Gastroesophageal sphincter (tissue), 4 donors: Measurements from ENCODE around the gene ACTR3C. TPM values are rescaled to one million over a fixed set of nuclear protein-coding genes. Genes with fewer than 3 reads are reported as not detected.

Experiments
- ATAC-seq: fragments of 150-250 bp; one replicate; pipeline ENCODE4 v1.9.1; 2016; ENCODE audit warnings: mild to moderate bottlenecking, moderate library complexity
- H3K27ac ChIP-seq, 4 donors: fragments of 200-600 bp; sonication (generic) in 3 of 4; 1 replicate in 3 of 4; 2 replicates in 1 of 4; pipeline ENCODE4 v1.5.1; 2016 to 2019
- H3K27me3 ChIP-seq: fragments of 200-600 bp; sonication (generic); one replicate; pipeline ENCODE4 v1.5.1; 2019
- H3K36me3 ChIP-seq, 2 donors: fragments of 200-600 bp; sonication (generic); one replicate each; pipeline ENCODE4 v1.5.1; 2019; ENCODE audit warnings: control low read depth in 1 of 2
- H3K4me1 ChIP-seq, 3 donors: fragments of 200-600 bp; sonication (generic); 1 replicate in 2 of 3; 2 replicates in 1 of 3; pipeline ENCODE4 v1.5.1; 2016 to 2019; ENCODE audit warnings: control low read depth in 2 of 3
- H3K4me3 ChIP-seq, 2 donors: fragments of 200-600 bp; sonication (generic); one replicate each; pipeline ENCODE4 v1.5.1; 2019; ENCODE audit warnings: mild to moderate bottlenecking in 1 of 2, moderate library complexity in 1 of 2
- H3K9me3 ChIP-seq, 3 donors: fragments of 200-600 bp; sonication (generic); one replicate each; pipeline ENCODE4 v1.5.1; 2017 to 2019; ENCODE audit warnings: control low read depth in 2 of 3
- CTCF ChIP-seq, 4 experiments: fragments of 200-600 bp in 2 of 4; fragments of 450-650 bp in 2 of 4; sonication (generic) in 1 of 4; IDR thresholded peaks; one replicate each; pipeline ENCODE4 v1.5.1; 2017 to 2019; ENCODE audit warnings: antibody characterized with exemption in 4 of 4, mild to moderate bottlenecking in 2 of 4, moderate library complexity in 2 of 4
- EP300 ChIP-seq: sonication (generic); formaldehyde crosslinking; IDR thresholded peaks from one replicate; pipeline ENCODE4 v1.6.1; 2017; ENCODE audit warnings: antibody characterized with exemption, mild to moderate bottlenecking
- POLR2A ChIP-seq, 2 donors: fragments of 450-650 bp; IDR thresholded peaks; one replicate each; pipeline ENCODE4 v1.6.1; 2017; ENCODE audit warnings: antibody characterized with exemption in 2 of 2, mild to moderate bottlenecking in 2 of 2, moderate library complexity in 1 of 2
- POLR2AphosphoS5 ChIP-seq: sonication (generic); formaldehyde crosslinking; IDR thresholded peaks from one replicate; pipeline ENCODE4 v1.6.1; 2017; ENCODE audit warnings: antibody characterized with exemption
- WGBS, 2 donors: methylation state at CpG; one replicate each; pipeline ENCODE4 v1.1.5; 2018; ENCODE audit warnings: low coverage in 1 of 2; 5-methylcytosine and 5-hydroxymethylcytosine counted together
- total RNA-seq, 4 donors: library from RNA; depleted of rRNA; stranded (reverse); fragments of >200 nt; gene quantifications; one replicate each; pipeline ENCODE4 v1.1.0, GENCODE V29; 2016

Gene ACTR3C
- total RNA-seq, 4 donors from 2014 or later, result 6.4 to 10.0 (median 8.1) TPM

- Histone ChIP-seq H3K4me3 (no peak overlapping the region), H3K4me1 (peaks cover 0 to 84% (median 51%) of the 10 kb centered on the region in 3 donors), H3K27me3 (no peaks in the 10 kb centered on the region), H3K36me3 (peaks cover 0 to 22% of the 10 kb centered on the region in 2 donors), H3K27ac (peak overlapping the region in 3 of 4 donors; percentile 82 to 90 (median 86)), H3K9me3 (no peaks in the 10 kb centered on the region)
- no peak for TF ChIP-seq POLR2AphosphoS5
- TF ChIP-seq EP300, result no peak
- TF ChIP-seq POLR2A (IDR thresholded peaks at IDR 0.05), result no peak
- TF ChIP-seq CTCF (IDR thresholded peaks at IDR 0.05), result no peak
- 100% methylated on average over 1 of the region's 18 CpGs; no CpG with 5 or more reads in 1 of the 2 donors for WGBS, 2 donors
- ATAC-seq, result no peak
Measured at GRCh38 chr7:150337179-150337578, 13.8 kb upstream of the ACTR3C start.

- Histone ChIP-seq H3K9me3 (no peaks in the 10 kb centered on the region), H3K4me3 (no peak overlapping the region), H3K36me3 (peaks cover 0 to 22% of the 10 kb centered on the region in 2 donors), H3K27me3 (no peaks in the 10 kb centered on the region), H3K27ac (peak overlapping the region in 3 of 4 donors; percentile 82 to 90 (median 86)), H3K4me1 (peaks cover 0 to 80% (median 51%) of the 10 kb centered on the region in 3 donors)
- no peak for TF ChIP-seq POLR2AphosphoS5
- no peak for TF ChIP-seq EP300
- no peak for TF ChIP-seq CTCF (IDR thresholded peaks at IDR 0.05)
- TF ChIP-seq POLR2A (IDR thresholded peaks at IDR 0.05), result no peak
- ATAC-seq, result no peak
- WGBS, 2 donors, result no CpG with 5 or more reads among the region's 14 CpGs
Measured at GRCh38 chr7:150336746-150337145, 13.4 kb upstream of the ACTR3C start.

GRCh38 chr7:150335774-150336112 lies 12.4 kb upstream of the ACTR3C start:
- no peaks in the 10 kb centered on the region for H3K9me3 ChIP-seq
- 50 to 60% methylated on average over 2 to 4 of the region's 6 CpGs for WGBS, 2 donors
- peaks cover 0 to 70% (median 47%) of the 10 kb centered on the region in 3 donors for H3K4me1 ChIP-seq
- peaks cover 0 to 32% of the 10 kb centered on the region in 2 donors for H3K36me3 ChIP-seq
- no peak for ATAC-seq
- H3K27ac ChIP-seq, result peak overlapping the region in 3 of 4 donors; percentile 82 to 90 (median 86)
- TF ChIP-seq POLR2A (IDR thresholded peaks at IDR 0.05) (no peak), EP300 (no peak), POLR2AphosphoS5 (no peak), CTCF (IDR thresholded peaks at IDR 0.05) (no peak)
- H3K27me3 ChIP-seq, result no peaks in the 10 kb centered on the region
- H3K4me3 ChIP-seq, result no peak overlapping the region

- peak; percentile 46 for ATAC-seq
- peaks cover 0 to 37% of the 10 kb centered on the region in 2 donors for H3K36me3 ChIP-seq
- H3K27ac ChIP-seq, result peak overlapping the region; percentile 3 to 90 (median 84)
- no peaks in the 10 kb centered on the region for H3K27me3 ChIP-seq
- peaks cover 0 to 65% (median 44%) of the 10 kb centered on the region in 3 donors for H3K4me1 ChIP-seq
- 13 to 18% methylated on average over 3 to 7 of the region's 7 CpGs for WGBS, 2 donors
- H3K9me3 ChIP-seq, result no peaks in the 10 kb centered on the region
- H3K4me3 ChIP-seq, result no peak overlapping the region
- TF ChIP-seq CTCF (IDR thresholded peaks at IDR 0.05) (no peak), EP300 (no peak), POLR2AphosphoS5 (peak; percentile 69), POLR2A (IDR thresholded peaks at IDR 0.05) (no peak)
Measured at GRCh38 chr7:150335108-150335773, 11.9 kb upstream of the ACTR3C start.

GRCh38 chr7:150334108-150334507 lies 10.8 kb upstream of the ACTR3C start:
- H3K27me3 ChIP-seq, result no peaks in the 10 kb centered on the region
- H3K36me3 ChIP-seq, result peaks cover 0 to 49% of the 10 kb centered on the region in 2 donors
- ATAC-seq, result no peak
- no peaks in the 10 kb centered on the region for H3K9me3 ChIP-seq
- peak overlapping the region in 3 of 4 donors; percentile 82 to 90 (median 86) for H3K27ac ChIP-seq
- 77 to 78% methylated on average over 3 to 6 of the region's 8 CpGs for WGBS, 2 donors
- H3K4me1 ChIP-seq, result peaks cover 0 to 54% (median 38%) of the 10 kb centered on the region in 3 donors
- TF ChIP-seq EP300 (no peak), POLR2AphosphoS5 (no peak), CTCF (IDR thresholded peaks at IDR 0.05) (no peak), POLR2A (IDR thresholded peaks at IDR 0.05) (no peak)
- no peak overlapping the region for H3K4me3 ChIP-seq
